ENCODE data around the gene C12orf56.
"Not testable (repeated sequence)": the region's sequence is repeated elsewhere in the genome, so short reads cannot be mapped to it uniquely, and the experiment has no call there.

The C12orf56 gene

GRCh38 chr12:64356209-64356608 lies 34.3 kb downstream of the C12orf56 start:
- H3K27me3 ChIP-seq (replicated peaks in 2 of 5; ENCODE audit: control insufficient read depth in 4 of 5, insufficient read depth in 5 of 5, low read length in 4 of 5); H3K4me3 ChIP-seq (ENCODE audit: control insufficient read depth in 1 of 7, extremely low read depth in 1 of 7, insufficient read depth in 4 of 7, low read depth in 2 of 7, low read length in 6 of 7); DNase-seq; POLR2A ChIA-PET; H3K36me3 ChIP-seq (ENCODE audit: control insufficient read depth in 4 of 4, insufficient read depth in 4 of 4, low read length in 3 of 4); CTCF ChIA-PET; H3K4me1 ChIP-seq (ENCODE audit: control extremely low read depth in 1 of 4, control insufficient read depth in 4 of 4, insufficient read depth in 4 of 4, low read length in 3 of 4); H3K27ac ChIP-seq (ENCODE audit: insufficient read depth in 1 of 2, low read depth in 1 of 2, low read length in 2 of 2, poor library complexity in 1 of 2, severe bottlenecking in 2 of 2): not testable (repeated sequence)
- WGBS (ENCODE audit: insufficient coverage): 90% methylated on average over 2 of the region's 2 CpGs
- peaks cover 0 to 18% (median 0%) of the 10 kb centered on the region in 5 experiments for H3K9me3 ChIP-seq (ENCODE audit: control extremely low read depth in 1 of 5, control insufficient read depth in 4 of 5, insufficient read depth in 2 of 5, low read depth in 1 of 5, low read length in 4 of 5)

- Histone ChIP-seq H3K4me3 (ENCODE audit: control insufficient read depth in 1 of 7, extremely low read depth in 1 of 7, insufficient read depth in 4 of 7, low read depth in 2 of 7, low read length in 6 of 7) (no peak overlapping the region), H3K27me3 (replicated peaks in 2 of 5; ENCODE audit: control insufficient read depth in 4 of 5, insufficient read depth in 5 of 5, low read length in 4 of 5) (no peaks in the 10 kb centered on the region), H3K9me3 (ENCODE audit: control extremely low read depth in 1 of 5, control insufficient read depth in 4 of 5, insufficient read depth in 2 of 5, low read depth in 1 of 5, low read length in 4 of 5) (peaks cover 0 to 28% (median 0%) of the 10 kb centered on the region in 5 experiments), H3K36me3 (ENCODE audit: control insufficient read depth in 4 of 4, insufficient read depth in 4 of 4, low read length in 3 of 4) (no peaks in the 10 kb centered on the region), H3K4me1 (ENCODE audit: control extremely low read depth in 1 of 4, control insufficient read depth in 4 of 4, insufficient read depth in 4 of 4, low read length in 3 of 4) (no peaks in the 10 kb centered on the region), H3K27ac (ENCODE audit: insufficient read depth in 1 of 2, low read depth in 1 of 2, low read length in 2 of 2, poor library complexity in 1 of 2, severe bottlenecking in 2 of 2) (no peak overlapping the region)
- WGBS (ENCODE audit: insufficient coverage): 93% methylated on average over 3 of the region's 4 CpGs
- POLR2A ChIA-PET: no interaction called here
- CTCF ChIA-PET: no interaction called here
- no peak for DNase-seq
Observed at GRCh38 chr12:64352181-64352580, 38.4 kb downstream of the C12orf56 start.

GRCh38 chr12:64351265-64351664 lies 39.3 kb downstream of the C12orf56 start:
- 100% methylated on average over 3 of the region's 5 CpGs for WGBS (ENCODE audit: insufficient coverage)
- Histone ChIP-seq H3K36me3 (ENCODE audit: control insufficient read depth in 4 of 4, insufficient read depth in 4 of 4, low read length in 3 of 4) (no peaks in the 10 kb centered on the region), H3K4me3 (ENCODE audit: control insufficient read depth in 1 of 7, extremely low read depth in 1 of 7, insufficient read depth in 4 of 7, low read depth in 2 of 7, low read length in 6 of 7) (no peak overlapping the region), H3K27me3 (replicated peaks in 2 of 5; ENCODE audit: control insufficient read depth in 4 of 5, insufficient read depth in 5 of 5, low read length in 4 of 5) (no peaks in the 10 kb centered on the region), H3K4me1 (ENCODE audit: control extremely low read depth in 1 of 4, control insufficient read depth in 4 of 4, insufficient read depth in 4 of 4, low read length in 3 of 4) (no peaks in the 10 kb centered on the region), H3K27ac (ENCODE audit: insufficient read depth in 1 of 2, low read depth in 1 of 2, low read length in 2 of 2, poor library complexity in 1 of 2, severe bottlenecking in 2 of 2) (no peak overlapping the region), H3K9me3 (ENCODE audit: control extremely low read depth in 1 of 5, control insufficient read depth in 4 of 5, insufficient read depth in 2 of 5, low read depth in 1 of 5, low read length in 4 of 5) (peaks cover 0 to 24% (median 0%) of the 10 kb centered on the region in 5 experiments)
- DNase-seq: no peak
- ChIA-PET POLR2A (no interaction called here), CTCF (no interaction called here)

- CTCF ChIA-PET: no interaction called here
Observed at GRCh38 chr12:64347630-64348029, 42.9 kb downstream of the C12orf56 start.

GRCh38 chr12:64344631-64345030 lies 45.9 kb downstream of the C12orf56 start:
- CTCF ChIA-PET: not testable (repeated sequence)
- 96% methylated on average over 4 of the region's 4 CpGs for WGBS (ENCODE audit: insufficient coverage)

More at GRCh38 chr12:64347630-64348029, 42.9 kb downstream of the C12orf56 start:
- H3K27ac ChIP-seq (ENCODE audit: insufficient read depth in 1 of 2, low read depth in 1 of 2, low read length in 2 of 2, poor library complexity in 1 of 2, severe bottlenecking in 2 of 2): no peak overlapping the region
- H3K9me3 ChIP-seq (ENCODE audit: control extremely low read depth in 1 of 5, control insufficient read depth in 4 of 5, insufficient read depth in 2 of 5, low read depth in 1 of 5, low read length in 4 of 5): peaks cover 0 to 20% (median 0%) of the 10 kb centered on the region in 5 experiments
- WGBS (ENCODE audit: insufficient coverage): 100% methylated on average over 1 of the region's 2 CpGs
- no peak for DNase-seq
- no peaks in the 10 kb centered on the region for H3K36me3 ChIP-seq (ENCODE audit: control insufficient read depth in 4 of 4, insufficient read depth in 4 of 4, low read length in 3 of 4)
- POLR2A ChIA-PET: no interaction called here
- H3K4me1 ChIP-seq (ENCODE audit: control extremely low read depth in 1 of 4, control insufficient read depth in 4 of 4, insufficient read depth in 4 of 4, low read length in 3 of 4): no peaks in the 10 kb centered on the region
- no peaks in the 10 kb centered on the region for H3K27me3 ChIP-seq (replicated peaks in 2 of 5; ENCODE audit: control insufficient read depth in 4 of 5, insufficient read depth in 5 of 5, low read length in 4 of 5)
- no peak overlapping the region for H3K4me3 ChIP-seq (ENCODE audit: control insufficient read depth in 1 of 7, extremely low read depth in 1 of 7, insufficient read depth in 4 of 7, low read depth in 2 of 7, low read length in 6 of 7)

GRCh38 chr12:64340546-64340945 lies 50.0 kb downstream of the C12orf56 start:
- H3K27ac ChIP-seq (ENCODE audit: insufficient read depth in 1 of 2, low read depth in 1 of 2, low read length in 2 of 2, poor library complexity in 1 of 2, severe bottlenecking in 2 of 2); H3K4me3 ChIP-seq (ENCODE audit: control insufficient read depth in 1 of 7, extremely low read depth in 1 of 7, insufficient read depth in 4 of 7, low read depth in 2 of 7, low read length in 6 of 7); DNase-seq; H3K4me1 ChIP-seq (ENCODE audit: control extremely low read depth in 1 of 4, control insufficient read depth in 4 of 4, insufficient read depth in 4 of 4, low read length in 3 of 4); H3K27me3 ChIP-seq (replicated peaks in 2 of 5; ENCODE audit: control insufficient read depth in 4 of 5, insufficient read depth in 5 of 5, low read length in 4 of 5); POLR2A ChIA-PET; H3K36me3 ChIP-seq (ENCODE audit: control insufficient read depth in 4 of 4, insufficient read depth in 4 of 4, low read length in 3 of 4); H3K9me3 ChIP-seq (ENCODE audit: control extremely low read depth in 1 of 5, control insufficient read depth in 4 of 5, insufficient read depth in 2 of 5, low read depth in 1 of 5, low read length in 4 of 5); CTCF ChIA-PET: not testable (repeated sequence)
- WGBS (ENCODE audit: insufficient coverage): 80% methylated on average over 1 of the region's 2 CpGs

More at GRCh38 chr12:64344631-64345030, 45.9 kb downstream of the C12orf56 start:
- H3K36me3 ChIP-seq (ENCODE audit: control insufficient read depth in 4 of 4, insufficient read depth in 4 of 4, low read length in 3 of 4); H3K27ac ChIP-seq (ENCODE audit: insufficient read depth in 1 of 2, low read depth in 1 of 2, low read length in 2 of 2, poor library complexity in 1 of 2, severe bottlenecking in 2 of 2); POLR2A ChIA-PET; H3K4me1 ChIP-seq (ENCODE audit: control extremely low read depth in 1 of 4, control insufficient read depth in 4 of 4, insufficient read depth in 4 of 4, low read length in 3 of 4); H3K27me3 ChIP-seq (replicated peaks in 2 of 5; ENCODE audit: control insufficient read depth in 4 of 5, insufficient read depth in 5 of 5, low read length in 4 of 5); H3K4me3 ChIP-seq (ENCODE audit: control insufficient read depth in 1 of 7, extremely low read depth in 1 of 7, insufficient read depth in 4 of 7, low read depth in 2 of 7, low read length in 6 of 7); DNase-seq; H3K9me3 ChIP-seq (ENCODE audit: control extremely low read depth in 1 of 5, control insufficient read depth in 4 of 5, insufficient read depth in 2 of 5, low read depth in 1 of 5, low read length in 4 of 5): not testable (repeated sequence)

- WGBS (ENCODE audit: insufficient coverage): 100% methylated on average over 1 of the region's 4 CpGs
Observed at GRCh38 chr12:64335886-64336466, 54.6 kb downstream of the C12orf56 start.

More at GRCh38 chr12:64335886-64336466, 54.6 kb downstream of the C12orf56 start:
- Histone ChIP-seq H3K27ac (ENCODE audit: insufficient read depth in 1 of 2, low read depth in 1 of 2, low read length in 2 of 2, poor library complexity in 1 of 2, severe bottlenecking in 2 of 2) (no peak overlapping the region), H3K36me3 (ENCODE audit: control insufficient read depth in 4 of 4, insufficient read depth in 4 of 4, low read length in 3 of 4) (no peaks in the 10 kb centered on the region), H3K9me3 (ENCODE audit: control extremely low read depth in 1 of 5, control insufficient read depth in 4 of 5, insufficient read depth in 2 of 5, low read depth in 1 of 5, low read length in 4 of 5) (no peaks in the 10 kb centered on the region), H3K27me3 (replicated peaks in 2 of 5; ENCODE audit: control insufficient read depth in 4 of 5, insufficient read depth in 5 of 5, low read length in 4 of 5) (no peaks in the 10 kb centered on the region), H3K4me1 (ENCODE audit: control extremely low read depth in 1 of 4, control insufficient read depth in 4 of 4, insufficient read depth in 4 of 4, low read length in 3 of 4) (no peaks in the 10 kb centered on the region), H3K4me3 (ENCODE audit: control insufficient read depth in 1 of 7, extremely low read depth in 1 of 7, insufficient read depth in 4 of 7, low read depth in 2 of 7, low read length in 6 of 7) (no peak overlapping the region)
- no peak for DNase-seq
- ChIA-PET CTCF (no interaction called here), POLR2A (no interaction called here)
